Cardiac muscle cell (in vitro differentiated cells and primary cell): ENCODE measurements around the gene KCTD8. TPM values are rescaled to one million over a fixed set of nuclear protein-coding genes. Genes with fewer than 3 reads are reported as not detected.

Experiments used
- DNase-seq, 2 donors: peaks; one replicate each; pipeline versions ENCODE4 v3.0.0 to v3.0.0-alpha.2; 2010 to 2017; ENCODE audit warnings: low read depth in 1 of 2, low spot score in 1 of 2
- H3K27ac ChIP-seq: fragments of 200-600 bp; sonication (generic); 2 replicates; pipeline ENCODE4 v1.5.1; 2016
- H3K27me3 ChIP-seq: fragments of 200-600 bp; sonication (generic); 2 replicates; pipeline ENCODE4 v1.6.0; 2016; ENCODE audit warnings: control low read depth
- H3K36me3 ChIP-seq: fragments of 200-600 bp; sonication (generic); 2 replicates; pipeline ENCODE4 v1.5.1; 2016; ENCODE audit warnings: control low read depth
- H3K4me1 ChIP-seq: fragments of 200-600 bp; sonication (generic); 2 replicates; pipeline ENCODE4 v1.8.1; 2017; ENCODE audit warnings: low read depth, mild to moderate bottlenecking, mixed run types
- H3K4me3 ChIP-seq: fragments of 200-600 bp; sonication (generic); 2 replicates; pipeline ENCODE4 v1.5.1; 2016; ENCODE audit warnings: mild to moderate bottlenecking
- H3K9me3 ChIP-seq: fragments of 200-600 bp; sonication (generic); 2 replicates; pipeline ENCODE4 v1.5.1; 2017; ENCODE audit warnings: low read depth, mild to moderate bottlenecking, control low read depth
- CTCF ChIP-seq: IDR thresholded peaks from 2 replicates; pipeline ENCODE4 v1.5.1; 2012; ENCODE audit warnings: low read depth, mild to moderate bottlenecking, low read length
- polyA plus RNA-seq: library from polyadenylated mRNA; unstranded; fragments of >200 nt; fragmentation: Nextera tagmentation; extraction: Ambion mirVana; gene quantifications from 2 replicates; pipeline ENCODE4 v1.2.1, GENCODE V29; 2016
- total RNA-seq: library from RNA; depleted of rRNA; stranded (reverse); fragments of >200 nt; gene quantifications from 2 replicates; pipeline ENCODE4 v1.2.3, GENCODE V29; 2016

The KCTD8 gene
- total and polyA plus RNA-seq, 2 experiments from 2014 or later, result 1.3 to 3.0 TPM

- DNase-seq, result no peak
- Histone ChIP-seq H3K4me3 (no peak overlapping the region), H3K4me1 (no peaks in the 10 kb centered on the region), H3K36me3 (no peaks in the 10 kb centered on the region), H3K27ac (no peak overlapping the region), H3K27me3 (no peaks in the 10 kb centered on the region), H3K9me3 (no peaks in the 10 kb centered on the region)
- TF ChIP-seq CTCF, result no peak
These were observed 287.7 kb downstream of the KCTD8 start for GRCh38 chr4:44160776-44161367.

GRCh38 chr4:44159991-44160390, 288.6 kb downstream of the KCTD8 start:
- no peak for DNase-seq
- Histone ChIP-seq H3K4me3 (no peak overlapping the region), H3K36me3 (no peaks in the 10 kb centered on the region), H3K27me3 (no peaks in the 10 kb centered on the region), H3K9me3 (no peaks in the 10 kb centered on the region), H3K4me1 (no peaks in the 10 kb centered on the region), H3K27ac (no peak overlapping the region)
- TF ChIP-seq CTCF, result no peak

- DNase-seq, result no peak
These were observed 290.9 kb downstream of the KCTD8 start for GRCh38 chr4:44157611-44158277.

GRCh38 chr4:44150091-44150576, 298.5 kb downstream of the KCTD8 start:
- peaks cover 2% of the 10 kb centered on the region for H3K9me3 ChIP-seq
- no peaks in the 10 kb centered on the region for H3K4me1 ChIP-seq
- no peak overlapping the region for H3K4me3 ChIP-seq
- H3K27me3 ChIP-seq, result no peaks in the 10 kb centered on the region
- DNase-seq, result peak in 1 of 2 donors; percentile 1
- H3K27ac ChIP-seq, result no peak overlapping the region
- TF ChIP-seq CTCF, result no peak
- H3K36me3 ChIP-seq, result no peaks in the 10 kb centered on the region

More at GRCh38 chr4:44157611-44158277, 290.9 kb downstream of the KCTD8 start:
- Histone ChIP-seq H3K9me3 (no peaks in the 10 kb centered on the region), H3K27me3 (no peaks in the 10 kb centered on the region), H3K4me1 (no peaks in the 10 kb centered on the region), H3K27ac (no peak overlapping the region), H3K36me3 (no peaks in the 10 kb centered on the region), H3K4me3 (no peak overlapping the region)
- TF ChIP-seq CTCF, result no peak

- no peaks in the 10 kb centered on the region for H3K4me1 ChIP-seq
- no peak for TF ChIP-seq CTCF
- H3K27me3 ChIP-seq, result no peaks in the 10 kb centered on the region
- no peak overlapping the region for H3K27ac ChIP-seq
- no peaks in the 10 kb centered on the region for H3K36me3 ChIP-seq
- no peak for DNase-seq
- H3K9me3 ChIP-seq, result peaks cover 2% of the 10 kb centered on the region
- H3K4me3 ChIP-seq, result no peak overlapping the region
These were observed 299.3 kb downstream of the KCTD8 start for GRCh38 chr4:44149282-44149681.
